Measurements from ENCODE around the gene MLH3. TPM values are rescaled to one million over a fixed set of nuclear protein-coding genes. Genes with fewer than 3 reads are reported as not detected.

MLH3 gene
- total RNA-seq, 1 donor from 2014 or later = 41.5 TPM

DNA sequence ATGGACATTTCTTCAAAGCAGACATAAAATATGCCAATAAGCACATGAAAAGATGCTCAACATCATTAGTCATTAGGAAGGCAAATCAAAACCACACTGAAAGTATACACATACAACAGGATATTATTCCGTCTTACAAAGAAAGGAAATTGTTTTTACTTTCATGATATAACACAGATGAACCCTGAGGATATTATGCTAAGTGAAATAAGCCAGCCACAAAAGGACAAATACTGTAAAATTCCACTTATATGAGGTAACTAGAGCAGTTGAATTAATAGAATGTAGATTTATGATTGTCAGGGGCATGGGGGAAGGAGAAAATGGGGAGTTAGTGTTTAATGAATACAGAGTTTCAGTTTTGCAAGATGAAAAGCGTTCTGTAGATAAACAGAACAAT lies 8.4 kb upstream of the MLH3 start:
- Mint-ChIP-seq H3K9me3 (peaks cover 10% of the 10 kb centered on the region), H3K4me3 (no peak overlapping the region), H3K36me3 (peaks cover 32% of the 10 kb centered on the region), H3K27me3 (ENCODE audit: insufficient read depth, low read depth) (peaks cover 4% of the 10 kb centered on the region), H3K27ac (no peak overlapping the region), H3K4me1 (peaks cover 15% of the 10 kb centered on the region)
- Histone ChIP-seq H3K36me3 (peaks cover 7% of the 10 kb centered on the region), H3K9me3 (ENCODE audit: low read depth) (no peaks in the 10 kb centered on the region), H3K4me2 (no peak overlapping the region), H4K20me1 (ENCODE audit: low read depth) (no peaks in the 10 kb centered on the region), H3K9ac (no peak overlapping the region), H2AFZ (replicated peaks) (no peak overlapping the region), H3F3A (ENCODE audit: low read depth) (peaks cover 17% of the 10 kb centered on the region), H3K27ac (no peak overlapping the region), H3K4me3 (no peak overlapping the region), H3K4me1 (peaks cover 8% of the 10 kb centered on the region), H3K27me3 (no peaks in the 10 kb centered on the region), H3K79me2 (ENCODE audit: low read depth) (peaks cover 36% of the 10 kb centered on the region)
- DNase-seq (ENCODE audit: low spot score) = no peak
- TF ChIP-seq, protein P1, sequence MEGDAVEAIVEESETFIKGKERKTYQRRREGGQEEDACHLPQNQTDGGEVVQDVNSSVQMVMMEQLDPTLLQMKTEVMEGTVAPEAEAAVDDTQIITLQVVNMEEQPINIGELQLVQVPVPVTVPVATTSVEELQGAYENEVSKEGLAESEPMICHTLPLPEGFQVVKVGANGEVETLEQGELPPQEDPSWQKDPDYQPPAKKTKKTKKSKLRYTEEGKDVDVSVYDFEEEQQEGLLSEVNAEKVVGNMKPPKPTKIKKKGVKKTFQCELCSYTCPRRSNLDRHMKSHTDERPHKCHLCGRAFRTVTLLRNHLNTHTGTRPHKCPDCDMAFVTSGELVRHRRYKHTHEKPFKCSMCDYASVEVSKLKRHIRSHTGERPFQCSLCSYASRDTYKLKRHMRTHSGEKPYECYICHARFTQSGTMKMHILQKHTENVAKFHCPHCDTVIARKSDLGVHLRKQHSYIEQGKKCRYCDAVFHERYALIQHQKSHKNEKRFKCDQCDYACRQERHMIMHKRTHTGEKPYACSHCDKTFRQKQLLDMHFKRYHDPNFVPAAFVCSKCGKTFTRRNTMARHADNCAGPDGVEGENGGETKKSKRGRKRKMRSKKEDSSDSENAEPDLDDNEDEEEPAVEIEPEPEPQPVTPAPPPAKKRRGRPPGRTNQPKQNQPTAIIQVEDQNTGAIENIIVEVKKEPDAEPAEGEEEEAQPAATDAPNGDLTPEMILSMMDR (IDR thresholded peaks at IDR 0.05) = no peak
- TF ChIP-seq EZH2phosphoT487 (IDR thresholded peaks at IDR 0.05) = no peak
- no peak for TF ChIP-seq EZH2 (IDR thresholded peaks at IDR 0.05)

DNA sequence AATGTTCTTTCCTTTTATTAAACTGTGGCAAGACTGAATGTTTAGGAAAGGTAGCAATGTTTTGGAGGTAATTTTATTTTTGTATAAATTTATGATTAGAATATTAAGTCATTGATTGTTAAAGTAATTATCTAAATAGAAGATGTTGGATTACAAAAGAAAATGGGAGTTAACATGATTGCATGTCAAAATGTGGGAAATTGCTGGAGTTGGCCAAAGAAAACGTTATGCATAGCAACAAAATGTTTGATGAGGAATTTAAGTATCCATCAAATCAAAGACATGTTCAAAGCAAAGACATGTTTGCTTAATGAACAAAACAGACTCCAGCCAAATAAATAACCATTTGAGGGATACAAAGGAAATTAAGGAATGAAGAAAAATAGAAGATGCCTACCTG lies 3.2 kb upstream of the MLH3 start:
- H3F3A ChIP-seq (ENCODE audit: low read depth) = peaks cover 27% of the 10 kb centered on the region
- Mint-ChIP-seq H3K4me1 (peaks cover 12% of the 10 kb centered on the region), H3K27ac (no peak overlapping the region), H3K27me3 (ENCODE audit: insufficient read depth, low read depth) (peaks cover 5% of the 10 kb centered on the region), H3K36me3 (peaks cover 28% of the 10 kb centered on the region), H3K9me3 (peaks cover 7% of the 10 kb centered on the region), H3K4me3 (no peak overlapping the region)
- TF ChIP-seq, protein P1 (IDR thresholded peaks at IDR 0.05) = no peak
- no peak for TF ChIP-seq EZH2phosphoT487 (IDR thresholded peaks at IDR 0.05)
- no peak for TF ChIP-seq EZH2 (IDR thresholded peaks at IDR 0.05)
- H3K27me3 ChIP-seq = no peaks in the 10 kb centered on the region
- no peaks in the 10 kb centered on the region for H3K9me3 ChIP-seq (ENCODE audit: low read depth)
- no peaks in the 10 kb centered on the region for H4K20me1 ChIP-seq (ENCODE audit: low read depth)
- no peak overlapping the region for H2AFZ ChIP-seq (replicated peaks)
- H3K79me2 ChIP-seq (ENCODE audit: low read depth) = peaks cover 20% of the 10 kb centered on the region
- H3K36me3 ChIP-seq = peaks cover 1% of the 10 kb centered on the region
- DNase-seq (ENCODE audit: low spot score) = no peak
- H3K9ac ChIP-seq = no peak overlapping the region
- no peak overlapping the region for H3K4me3 ChIP-seq
- H3K27ac ChIP-seq = no peak overlapping the region
- H3K4me1 ChIP-seq = peaks cover 10% of the 10 kb centered on the region
- no peak overlapping the region for H3K4me2 ChIP-seq

DNA sequence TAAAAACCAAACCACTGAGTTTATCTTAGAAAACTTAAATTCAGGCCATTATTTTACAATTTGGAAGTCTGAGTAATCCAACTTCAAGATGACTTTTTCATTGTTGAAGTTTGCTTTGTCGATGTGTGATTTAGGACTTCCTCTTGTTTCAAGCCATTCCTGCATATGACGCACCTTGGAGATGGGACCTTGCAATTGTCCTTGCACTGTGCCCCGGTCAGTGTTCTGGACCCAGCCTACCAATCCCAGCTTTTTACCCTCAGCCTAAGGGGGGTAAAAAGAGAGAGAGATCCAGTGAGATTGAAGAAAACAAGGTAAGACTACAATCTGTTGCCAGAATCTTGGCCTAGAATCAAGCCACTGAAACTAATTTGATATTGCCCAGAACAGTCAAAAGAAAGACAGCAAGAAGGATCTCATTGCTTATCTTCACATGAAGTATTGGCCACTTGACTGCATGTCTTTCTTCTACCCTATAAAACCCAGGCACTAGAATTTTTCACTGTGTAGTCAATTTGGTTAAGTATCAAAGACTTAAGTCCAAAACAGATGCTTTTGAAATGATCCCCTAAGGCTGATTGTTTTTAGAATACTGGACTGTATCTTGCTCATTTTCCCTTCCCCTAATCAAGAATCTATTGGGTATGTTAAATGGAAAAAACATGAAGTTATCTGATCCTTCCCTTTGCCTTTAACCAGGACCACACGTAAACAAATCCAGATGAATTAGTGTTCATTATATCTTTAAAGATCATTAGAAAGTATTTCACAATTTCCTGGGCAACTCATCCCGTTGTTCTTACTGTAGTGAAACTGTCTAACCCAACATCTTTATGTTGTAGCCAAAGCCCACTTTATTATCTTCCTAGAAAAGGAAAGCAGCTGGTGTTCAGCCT lies 2.4 kb upstream of the MLH3 start:
- no peak overlapping the region for H3K9ac ChIP-seq
- Mint-ChIP-seq H3K36me3 (peaks cover 29% of the 10 kb centered on the region), H3K4me3 (no peak overlapping the region), H3K9me3 (peaks cover 5% of the 10 kb centered on the region), H3K27ac (no peak overlapping the region), H3K4me1 (peaks cover 12% of the 10 kb centered on the region), H3K27me3 (ENCODE audit: insufficient read depth, low read depth) (peaks cover 5% of the 10 kb centered on the region)
- peaks cover 20% of the 10 kb centered on the region for H3K79me2 ChIP-seq (ENCODE audit: low read depth)
- no peaks in the 10 kb centered on the region for H4K20me1 ChIP-seq (ENCODE audit: low read depth)
- TF ChIP-seq EZH2 (IDR thresholded peaks at IDR 0.05) (no peak), EZH2phosphoT487 (IDR thresholded peaks at IDR 0.05) (no peak)
- TF ChIP-seq, protein P1 (IDR thresholded peaks at IDR 0.05) = no peak
- H3K36me3 ChIP-seq = no peaks in the 10 kb centered on the region
- H3K4me1 ChIP-seq = peaks cover 10% of the 10 kb centered on the region
- H3K9me3 ChIP-seq (ENCODE audit: low read depth) = no peaks in the 10 kb centered on the region
- H3K27ac ChIP-seq = no peak overlapping the region
- no peak overlapping the region for H2AFZ ChIP-seq (replicated peaks)
- no peak overlapping the region for H3K4me2 ChIP-seq
- no peak for DNase-seq (ENCODE audit: low spot score)
- no peaks in the 10 kb centered on the region for H3K27me3 ChIP-seq
- no peak overlapping the region for H3K4me3 ChIP-seq
- peaks cover 27% of the 10 kb centered on the region for H3F3A ChIP-seq (ENCODE audit: low read depth)

All from neural progenitor cell (in vitro differentiated cells).